Epithelial cell of esophagus (primary cell): ENCODE data around the gene PVALB.
A peak's percentile ranks its signal among the peaks of the same experiment; 100 is the strongest.
"Not testable (repeated sequence)": the region's sequence is repeated elsewhere in the genome, so short reads cannot be mapped to it uniquely, and the experiment has no call there.

Experiments
- DNase-seq: peaks from one replicate; pipeline ENCODE4 v3.0.0; 2010; ENCODE audit warnings: low read depth
- H3K4me3 ChIP-seq: 2 replicates; pipeline ENCODE4 v1.5.1; 2011; ENCODE audit warnings: mild to moderate bottlenecking, low read length, control low read depth
- CTCF ChIP-seq: IDR thresholded peaks from 2 replicates; pipeline ENCODE4 v1.5.1; 2011; ENCODE audit warnings: low read depth, mild to moderate bottlenecking, low read length, control low read depth, inconsistent platforms; ENCODE audit not compliant: insufficient read depth; ENCODE audit errors: missing control alignments

PVALB gene

GRCh38 chr22:36759481-36760159 is 57.2 kb downstream of the PVALB start:
- no peak for DNase-seq
- TF ChIP-seq CTCF, result no peak
- H3K4me3 ChIP-seq, result no peak overlapping the region

DNA sequence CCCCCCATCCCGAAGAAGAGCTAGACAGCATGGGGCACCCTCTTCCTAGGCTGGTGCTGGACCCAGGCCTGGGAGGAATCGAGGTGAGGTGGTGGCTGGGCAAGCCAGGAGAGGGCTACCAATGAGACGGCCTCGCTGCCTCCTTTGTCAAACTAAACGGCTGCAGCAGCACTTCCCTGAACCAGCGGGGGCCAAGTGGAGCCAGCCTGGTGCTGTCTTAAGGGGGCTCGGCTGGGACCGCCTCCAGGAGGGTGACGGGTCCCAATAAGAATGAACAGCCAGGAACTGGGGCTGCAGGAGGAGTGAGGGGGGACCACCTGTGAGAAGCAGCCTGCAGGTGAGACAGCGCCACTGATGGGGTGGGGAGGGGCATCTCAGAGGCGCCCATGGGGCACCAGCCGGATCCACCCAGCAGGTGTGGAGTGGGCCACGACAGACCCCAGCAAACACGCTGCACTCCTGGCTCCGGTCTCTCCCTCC is 58.0 kb downstream of the PVALB start:
- no peak overlapping the region for H3K4me3 ChIP-seq
- DNase-seq, result no peak
- no peak for TF ChIP-seq CTCF

GRCh38 chr22:36757668-36758211 is 59.1 kb downstream of the PVALB start:
- TF ChIP-seq CTCF, result peak; percentile 89
- DNase-seq, result peak; percentile 82
- H3K4me3 ChIP-seq, result no peak overlapping the region

GRCh38 chr22:36756746-36757655 is 59.8 kb downstream of the PVALB start:
- H3K4me3 ChIP-seq, result no peak overlapping the region
- no peak for TF ChIP-seq CTCF
- no peak for DNase-seq

GRCh38 chr22:36756031-36756430 is 60.8 kb downstream of the PVALB start:
- no peak for DNase-seq
- no peak overlapping the region for H3K4me3 ChIP-seq
- no peak for TF ChIP-seq CTCF

DNA sequence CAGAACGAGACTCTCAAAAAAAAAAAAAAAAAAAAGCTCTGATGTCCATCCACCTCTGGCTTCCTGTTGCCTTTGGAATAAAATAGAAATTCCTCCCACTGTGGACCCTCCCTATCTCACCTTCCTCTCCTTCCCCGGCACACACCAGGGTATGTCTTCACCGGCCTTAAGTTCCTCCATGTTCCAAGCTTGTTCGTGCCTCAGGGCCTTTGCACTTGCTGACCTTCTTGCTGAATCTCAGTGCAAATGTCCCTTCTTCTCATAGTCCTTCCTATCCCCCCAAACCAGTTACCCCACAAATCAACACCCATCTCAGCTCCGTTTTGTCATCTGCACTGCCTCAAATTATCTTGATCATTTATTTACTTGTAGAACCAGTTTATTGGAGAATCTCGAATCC is 61.5 kb downstream of the PVALB start:
- H3K4me3 ChIP-seq, result no peak overlapping the region
- TF ChIP-seq CTCF, result no peak
- no peak for DNase-seq

DNA sequence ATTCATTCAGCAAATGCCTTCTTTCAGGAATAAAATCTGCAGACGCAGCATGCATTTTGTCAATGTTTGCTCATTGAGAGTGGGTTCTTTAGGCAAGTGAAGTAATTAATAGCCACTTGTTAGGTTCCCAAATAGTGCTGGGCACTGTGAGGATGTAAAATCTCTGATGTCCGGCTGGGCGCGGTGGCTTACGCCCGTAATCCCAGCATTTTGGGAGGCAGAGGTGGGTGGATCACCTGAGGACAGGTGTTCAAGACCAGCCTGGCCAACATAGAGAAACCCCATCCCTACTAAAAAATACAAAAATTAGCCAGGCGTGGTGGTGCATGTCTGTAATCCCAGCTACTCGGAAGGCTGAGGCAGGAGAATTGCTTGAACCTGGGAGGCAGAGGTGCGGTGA is 62.0 kb downstream of the PVALB start:
- H3K4me3 ChIP-seq, DNase-seq: not testable (repeated sequence)
